HCT116 (cell line): ENCODE data around the gene TRPV4. TPM values are rescaled to one million over a fixed set of nuclear protein-coding genes. Genes with fewer than 3 reads are reported as not detected.

ENCODE experiments used
- ATAC-seq: fragments of 200-7000 bp; cut with Tn5 transposase; 2 replicates; pipeline ENCODE4 v1.9.1; 2020; ENCODE audit warnings: mild to moderate bottlenecking, moderate library complexity
- BruUV-seq: library from RNA; stranded (reverse); fragments of 400-500 nt; replicated peaks from 2 replicates; lab custom pipeline; 2021; lab: Mats Ljungman, UMichigan
- CTCF ChIA-PET: fragments of 300-600 bp; sonication (Branson Sonifier 250); formaldehyde crosslinking; loops from one replicate; lab custom pipeline; 2021; ENCODE audit warnings: antibody characterized with exemption; lab: Charles Lee
- POLR2A ChIA-PET: fragments of 300-600, 350-600 bp; sonication (Branson Sonifier 250); formaldehyde crosslinking; loops from one replicate; lab custom pipeline; 2021; ENCODE audit warnings: antibody characterized with exemption; lab: Charles Lee
- RAD21 ChIA-PET, 2 experiments: fragments of 300-600 bp; sonication (Branson Sonifier 250); formaldehyde crosslinking; loops; one replicate each; lab custom pipeline; 2023; ENCODE audit warnings: low total read pairs in 2 of 2; ENCODE audit not compliant: uncharacterized antibody in 2 of 2, unreplicated experiment in 2 of 2, low non-redundant PET in 1 of 2; lab: Charles Lee
- DNase-seq: peaks from one replicate; pipeline ENCODE4 v3.0.0-alpha.2; 2010; ENCODE audit warnings: low read depth, low spot score
- H2AFZ ChIP-seq: fragments of 200-600 bp; shearing (Covaris generic), sonication (generic); 2 replicates; pipeline ENCODE4 v1.6.1; 2017; ENCODE audit warnings: low read depth, mixed run types, mixed read lengths, antibody characterized with exemption, low read length; ENCODE audit not compliant: poor library complexity, severe bottlenecking
- H3K27ac ChIP-seq: 2 replicates; pipeline ENCODE4 v1.5.1; 2012; ENCODE audit warnings: low read depth, low read length
- H3K27me3 ChIP-seq: fragments of 200-600 bp; sonication (generic); 2 replicates; pipeline ENCODE4 v1.6.1; 2016; ENCODE audit warnings: mixed run types, low read length, mixed read lengths; ENCODE audit not compliant: insufficient read depth
- H3K36me3 ChIP-seq, 2 experiments: fragments of 200-500 bp in 1 of 2; fragments of 200-600 bp in 1 of 2; sonication (Bioruptor generic) in 1 of 2; sonication (generic) in 1 of 2; 2 replicates each; pipeline versions ENCODE4 v1.5.1 to v1.6.1; 2014 to 2016; ENCODE audit warnings: low read length in 2 of 2, inconsistent platforms in 1 of 2, mixed read lengths in 1 of 2, mixed run types in 1 of 2; ENCODE audit not compliant: insufficient read depth in 2 of 2, control insufficient read depth in 1 of 2
- H3K4me1 ChIP-seq, 2 experiments: fragments of 200-600 bp in 1 of 2; sonication (generic) in 1 of 2; 2 replicates each; pipeline versions ENCODE4 v1.5.1 to v1.6.1; 2012 to 2017; ENCODE audit warnings: low read length in 2 of 2, inconsistent platforms in 1 of 2, mild to moderate bottlenecking in 1 of 2, mixed read lengths in 1 of 2, mixed run types in 1 of 2, moderate library complexity in 1 of 2; ENCODE audit not compliant: insufficient read depth in 2 of 2, control insufficient read depth in 1 of 2
- H3K4me2 ChIP-seq: fragments of 200-600 bp; sonication (generic); 2 replicates; pipeline ENCODE4 v1.6.1; 2017; ENCODE audit warnings: mixed run types, low read length, mixed read lengths
- H3K4me3 ChIP-seq, 2 experiments: fragments of 200-600 bp in 1 of 2; sonication (generic) in 1 of 2; replicated peaks in 1 of 2; 2 replicates each; pipeline ENCODE4 v1.5.1; 2011 to 2016; ENCODE audit warnings: low read length in 2 of 2, control low read depth in 1 of 2, low read depth in 1 of 2, mild to moderate bottlenecking in 1 of 2, mixed read lengths in 1 of 2, mixed run types in 1 of 2
- H3K79me2 ChIP-seq: fragments of 200-600 bp; sonication (generic); 2 replicates; pipeline ENCODE4 v1.6.1; 2017; ENCODE audit warnings: mild to moderate bottlenecking, mixed run types, low read length, moderate library complexity, mixed read lengths; ENCODE audit not compliant: insufficient read depth
- H3K9ac ChIP-seq: fragments of 200-600 bp; sonication (generic); 2 replicates; pipeline ENCODE4 v1.6.1; 2016; ENCODE audit warnings: low read length, mixed read lengths
- H3K9me2 ChIP-seq: fragments of 200-600 bp; sonication (generic), shearing (Covaris generic); 2 replicates; pipeline ENCODE4 v1.6.1; 2017; ENCODE audit warnings: mixed run types, mild to moderate bottlenecking, moderate library complexity; ENCODE audit not compliant: insufficient read depth
- H3K9me3 ChIP-seq, 2 experiments: fragments of 200-500 bp in 1 of 2; fragments of 200-600 bp in 1 of 2; sonication (Bioruptor generic) in 1 of 2; sonication (generic) in 1 of 2; 2 replicates each; pipeline ENCODE4 v1.6.1; 2014 to 2017; ENCODE audit warnings: low read length in 2 of 2, mixed read lengths in 2 of 2, inconsistent platforms in 1 of 2, low read depth in 1 of 2, mild to moderate bottlenecking in 1 of 2, mixed run types in 1 of 2, moderate library complexity in 1 of 2; ENCODE audit not compliant: control insufficient read depth in 1 of 2, insufficient read depth in 1 of 2
- H4K20me1 ChIP-seq: fragments of 200-600 bp; sonication (generic), shearing (Covaris generic); 2 replicates; pipeline ENCODE4 v1.6.1; 2017; ENCODE audit warnings: mixed run types, mild to moderate bottlenecking, moderate library complexity; ENCODE audit not compliant: insufficient read depth
- CBX3 ChIP-seq: IDR thresholded peaks from 2 replicates; pipeline ENCODE4 v1.6.1; 2012; ENCODE audit warnings: low read depth
- CEBPB ChIP-seq: IDR thresholded peaks from 2 replicates; pipeline ENCODE4 v1.6.1; 2012; ENCODE audit warnings: low read depth
- EGR1 ChIP-seq: IDR thresholded peaks from 2 replicates; pipeline ENCODE4 v1.6.1; 2012; ENCODE audit warnings: low read depth
- ELF1 ChIP-seq: IDR thresholded peaks from 2 replicates; pipeline ENCODE4 v1.6.1; 2012; ENCODE audit warnings: low read depth, borderline replicate concordance
- EZH2 ChIP-seq: fragments of 200-600 bp; sonication (generic); IDR thresholded peaks from 2 replicates; pipeline ENCODE4 v1.6.1; 2017; ENCODE audit warnings: antibody characterized with exemption, mixed run types
- EZH2phosphoT487 ChIP-seq: fragments of 200-600 bp; IDR thresholded peaks from 2 replicates; pipeline ENCODE4 v1.6.1; 2018; ENCODE audit warnings: antibody characterized with exemption, borderline replicate concordance
- FOSL1 ChIP-seq: IDR thresholded peaks from 2 replicates; pipeline ENCODE4 v1.6.1; 2012; ENCODE audit warnings: low read depth
- JUND ChIP-seq: IDR thresholded peaks from 2 replicates; pipeline ENCODE4 v1.6.1; 2012
- MAX ChIP-seq: IDR thresholded peaks from 2 replicates; pipeline ENCODE4 v1.6.1; 2012
- POLR2A ChIP-seq: IDR thresholded peaks from 2 replicates; pipeline ENCODE4 v1.7.0; 2011; ENCODE audit warnings: borderline replicate concordance; ENCODE audit not compliant: insufficient read depth, insufficient read length; ENCODE audit errors: extremely low read depth
- POLR2AphosphoS5 ChIP-seq: IDR thresholded peaks from 2 replicates; pipeline ENCODE4 v1.6.1; 2011; ENCODE audit warnings: mild to moderate bottlenecking, low read depth, low read length, moderate library complexity
- REST ChIP-seq: IDR thresholded peaks from 2 replicates; pipeline ENCODE4 v1.6.1; 2012; ENCODE audit warnings: low read depth
- SIN3A ChIP-seq: IDR thresholded peaks from 2 replicates; pipeline ENCODE4 v1.6.1; 2012; ENCODE audit warnings: low read depth
- SP1 ChIP-seq: IDR thresholded peaks from 2 replicates; pipeline ENCODE4 v1.6.1; 2012; ENCODE audit warnings: low read depth
- SRF ChIP-seq: IDR thresholded peaks from 2 replicates; pipeline ENCODE4 v1.6.1; 2012; ENCODE audit warnings: low read depth
- ZFX ChIP-seq: fragments of 450-650 bp; IDR thresholded peaks from 2 replicates; pipeline ENCODE4 v1.6.1; 2017
- ZNF274 ChIP-seq: fragments of 200-500 bp; sonication (Bioruptor generic); IDR thresholded peaks from 2 replicates; pipeline ENCODE4 v1.6.1; 2014; ENCODE audit warnings: mild to moderate bottlenecking, low read depth, low read length, inconsistent platforms
- intact Hi-C: fragments of 100-400 bp; cut with micrococcal nuclease; formaldehyde crosslinking; loops from 2 replicates; pipeline ENCODE4 v1.10.0; 2022
- total RNA-seq: library from RNA; stranded (reverse); gene quantifications from one replicate; pipeline ENCODE4 v1.2.1, GENCODE V29; 2021; ENCODE audit not compliant: unreplicated experiment
- TF ChIP-seq, protein P1 (sequence below): IDR thresholded peaks from 2 replicates; pipeline ENCODE4 v1.6.1; 2011; ENCODE audit warnings: mild to moderate bottlenecking, low read length, moderate library complexity; ENCODE audit not compliant: insufficient replicate concordance; ENCODE audit errors: extremely low read depth

TRPV4 gene
- total RNA-seq, 1 experiment from 2014 or later, result 0.54 TPM

DNA sequence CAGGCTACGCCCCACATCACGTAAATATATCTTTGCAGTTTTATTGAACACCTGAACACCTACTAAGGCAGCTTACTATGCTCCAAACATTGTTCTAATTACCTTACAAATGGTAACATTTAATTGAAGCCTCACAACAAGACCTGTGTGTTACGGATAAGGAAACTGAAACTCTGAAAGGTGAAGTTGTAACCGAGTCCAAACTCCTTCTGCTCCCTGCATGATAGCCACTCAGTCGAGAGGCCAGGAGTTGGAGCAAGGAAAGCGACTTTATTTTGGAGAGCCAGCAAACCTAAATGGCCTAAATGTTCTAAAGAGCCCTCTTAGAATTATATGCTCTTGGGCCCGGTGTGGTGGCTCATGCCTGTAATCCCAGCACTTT lies 12.6 kb upstream of the TRPV4 start:
- intact Hi-C loops, result loop anchor here (1.0 kb wide), 1 partner anchor 41 kb away; no protein-coding TSS in a partner anchor
- no peaks in the 10 kb centered on the region for H3K9me3 ChIP-seq
- no peaks in the 10 kb centered on the region for H3K79me2 ChIP-seq
- H3K9ac ChIP-seq, result no peak overlapping the region
- H3K36me3 ChIP-seq, result no peaks in the 10 kb centered on the region
- CTCF ChIA-PET, result interaction anchor here (0.8 to 1.9 kb wide), 23 partner anchors 9 to 623 kb away, joined by 3 to 19 read pairs (median 4); partner anchors contain the start of genes FAM216A, GPN3, MMAB and MVK
- no peaks in the 10 kb centered on the region for H3K27me3 ChIP-seq
- H2AFZ ChIP-seq, result peak overlapping the region; percentile 57
- BruUV-seq, result no TSS peak
- no peak overlapping the region for H3K4me3 ChIP-seq
- no peak for TF ChIP-seq SP1
- no peak for TF ChIP-seq SRF
- TF ChIP-seq MAX, result no peak
- TF ChIP-seq, protein P1, sequence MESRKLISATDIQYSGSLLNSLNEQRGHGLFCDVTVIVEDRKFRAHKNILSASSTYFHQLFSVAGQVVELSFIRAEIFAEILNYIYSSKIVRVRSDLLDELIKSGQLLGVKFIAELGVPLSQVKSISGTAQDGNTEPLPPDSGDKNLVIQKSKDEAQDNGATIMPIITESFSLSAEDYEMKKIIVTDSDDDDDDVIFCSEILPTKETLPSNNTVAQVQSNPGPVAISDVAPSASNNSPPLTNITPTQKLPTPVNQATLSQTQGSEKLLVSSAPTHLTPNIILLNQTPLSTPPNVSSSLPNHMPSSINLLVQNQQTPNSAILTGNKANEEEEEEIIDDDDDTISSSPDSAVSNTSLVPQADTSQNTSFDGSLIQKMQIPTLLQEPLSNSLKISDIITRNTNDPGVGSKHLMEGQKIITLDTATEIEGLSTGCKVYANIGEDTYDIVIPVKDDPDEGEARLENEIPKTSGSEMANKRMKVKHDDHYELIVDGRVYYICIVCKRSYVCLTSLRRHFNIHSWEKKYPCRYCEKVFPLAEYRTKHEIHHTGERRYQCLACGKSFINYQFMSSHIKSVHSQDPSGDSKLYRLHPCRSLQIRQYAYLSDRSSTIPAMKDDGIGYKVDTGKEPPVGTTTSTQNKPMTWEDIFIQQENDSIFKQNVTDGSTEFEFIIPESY, result no peak
- TF ChIP-seq SIN3A, result no peak
- TF ChIP-seq CBX3, result no peak
- no peak for TF ChIP-seq ZFX
- TF ChIP-seq POLR2A, result no peak
- TF ChIP-seq CEBPB, result no peak
- TF ChIP-seq ZNF274, result no peak
- no peak for TF ChIP-seq EGR1
- TF ChIP-seq FOSL1, result no peak
- TF ChIP-seq EZH2phosphoT487, result no peak
- TF ChIP-seq JUND, result no peak
- no peak for TF ChIP-seq POLR2AphosphoS5
- no peak for TF ChIP-seq ELF1
- no peak for TF ChIP-seq EZH2
- no peak for TF ChIP-seq REST
- H3K9me2 ChIP-seq, result no peaks in the 10 kb centered on the region
- H4K20me1 ChIP-seq, result no peaks in the 10 kb centered on the region
- DNase-seq (no peak), ATAC-seq (no peak)
- RAD21 ChIA-PET, result interaction anchor here in 1 of 2 experiments (0.7 to 1.1 kb wide), 2 partner anchors 248 to 413 kb away, joined by 3 read pairs; no protein-coding TSS in a partner anchor
- H3K27ac ChIP-seq, result no peak overlapping the region
- peaks cover 6 to 15% of the 10 kb centered on the region in 2 experiments; a peak in 3 of 4 replicates for H3K4me1 ChIP-seq
- POLR2A ChIA-PET, result no interaction called here
- peak overlapping the region; percentile 40 for H3K4me2 ChIP-seq
